ENCODE results near the gene FSTL1. TPM values are rescaled to one million over a fixed set of nuclear protein-coding genes. Genes with fewer than 3 reads are reported as not detected.

Gene FSTL1
- total RNA-seq, 5 donors from 2014 or later (not counting 1 experiment from before 2014, with no cell fraction given) = 0.76 to 5.1 (median 1.5) TPM

DNA sequence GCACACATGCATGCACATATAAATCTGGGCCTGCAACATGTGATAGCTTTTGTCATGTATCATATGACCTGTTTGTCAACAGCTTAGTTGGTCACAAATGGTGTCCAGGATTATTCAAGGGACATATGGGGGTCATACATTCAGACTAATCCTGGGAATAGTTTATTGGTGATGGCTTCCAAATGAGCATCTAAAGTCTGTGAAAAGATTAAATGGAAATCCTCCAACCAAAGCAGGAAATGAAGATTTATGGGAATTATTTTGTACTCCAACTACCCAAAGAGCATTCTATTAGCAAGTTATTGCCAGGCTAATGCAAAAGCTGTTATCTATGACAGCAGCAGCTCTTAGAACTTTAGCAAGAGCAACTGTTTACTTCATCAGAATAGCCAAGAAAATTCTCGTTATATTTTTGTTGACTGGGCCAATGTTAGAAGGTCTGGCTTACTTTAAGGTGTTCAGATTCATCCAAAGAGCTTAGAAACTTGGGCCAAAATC is 7.1 kb downstream of the FSTL1 start:
- Mint-ChIP-seq H3K27ac (no peak overlapping the region), H3K9me3 (no peaks in the 10 kb centered on the region), H3K36me3 (no peaks in the 10 kb centered on the region), H3K27me3 (peaks cover 18 to 25% of the 10 kb centered on the region in 2 donors), H3K4me1 (no peaks in the 10 kb centered on the region), H3K4me3 (no peak overlapping the region)
- Histone ChIP-seq H3K9me3 (no peaks in the 10 kb centered on the region), H3K4me1 (ENCODE audit: control insufficient read depth in 1 of 2, extremely low read depth in 1 of 2, insufficient read depth in 2 of 2, low read length in 2 of 2) (no peaks in the 10 kb centered on the region), H3K36me3 (ENCODE audit: control insufficient read depth in 2 of 2, extremely low read depth in 1 of 2, insufficient read depth in 1 of 2, low read length in 1 of 2) (no peaks in the 10 kb centered on the region), H3K27ac (ENCODE audit: low read length) (no peak overlapping the region), H3K27me3 (replicated peaks in 1 of 2; ENCODE audit: control insufficient read depth in 2 of 2, extremely low read depth in 1 of 2, insufficient read depth in 2 of 2, low read length in 1 of 2) (peaks cover 0 to 18% of the 10 kb centered on the region in 2 experiments), H3K4me3 (ENCODE audit: control insufficient read depth in 1 of 2, extremely low read depth in 1 of 2, low read length in 1 of 2) (no peak overlapping the region)
- ATAC-seq (replicated peaks in 1 of 4) (no peak), DNase-seq (no peak)
- ChIA-PET POLR2A (no interaction called here), CTCF (no interaction called here)
- no CpG with 5 or more reads among the region's 1 CpG for WGBS (ENCODE audit: insufficient coverage)

DNA sequence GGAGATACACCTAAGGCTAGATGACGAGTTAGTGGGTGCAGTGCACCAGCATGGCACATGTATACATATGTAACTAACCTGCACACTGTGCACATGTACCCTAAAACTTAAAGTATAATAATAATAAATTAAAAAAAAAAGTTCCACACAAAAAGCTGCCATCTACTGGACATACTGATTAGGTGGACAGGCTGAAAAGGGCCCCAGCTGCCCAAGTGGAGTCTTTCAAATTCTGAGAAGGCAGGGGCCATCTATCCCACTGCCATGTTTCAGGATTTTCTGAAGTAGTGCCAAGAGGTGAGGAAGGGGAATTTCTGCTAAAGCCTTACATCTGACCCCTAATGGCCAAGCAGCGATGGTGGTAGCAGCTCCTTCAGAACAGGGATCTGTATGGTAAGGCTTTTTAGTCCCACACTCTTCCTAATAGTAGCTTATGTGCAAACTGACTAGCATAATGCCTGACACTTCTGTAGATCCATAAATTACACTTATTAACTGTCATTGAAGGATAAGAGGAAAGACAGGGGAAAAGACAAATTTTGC is 7.7 kb downstream of the FSTL1 start:
- Histone ChIP-seq H3K4me3 (ENCODE audit: control insufficient read depth in 1 of 2, extremely low read depth in 1 of 2, low read length in 1 of 2) (no peak overlapping the region), H3K27me3 (replicated peaks in 1 of 2; ENCODE audit: control insufficient read depth in 2 of 2, extremely low read depth in 1 of 2, insufficient read depth in 2 of 2, low read length in 1 of 2) (peaks cover 0 to 16% of the 10 kb centered on the region in 2 experiments), H3K4me1 (ENCODE audit: control insufficient read depth in 1 of 2, extremely low read depth in 1 of 2, insufficient read depth in 2 of 2, low read length in 2 of 2) (no peaks in the 10 kb centered on the region), H3K27ac (ENCODE audit: low read length) (no peak overlapping the region), H3K36me3 (ENCODE audit: control insufficient read depth in 2 of 2, extremely low read depth in 1 of 2, insufficient read depth in 1 of 2, low read length in 1 of 2) (no peaks in the 10 kb centered on the region), H3K9me3 (no peaks in the 10 kb centered on the region)
- POLR2A ChIA-PET = no interaction called here
- CTCF ChIA-PET = no interaction called here
- Mint-ChIP-seq H3K36me3 (no peaks in the 10 kb centered on the region), H3K9me3 (no peaks in the 10 kb centered on the region), H3K27me3 (peaks cover 15 to 21% of the 10 kb centered on the region in 2 donors), H3K27ac (no peak overlapping the region), H3K4me1 (no peaks in the 10 kb centered on the region), H3K4me3 (no peak overlapping the region)
- ATAC-seq (replicated peaks in 1 of 4) = no peak
- WGBS (ENCODE audit: insufficient coverage) = no CpG with 5 or more reads among the region's 2 CpGs
- no peak for DNase-seq

DNA sequence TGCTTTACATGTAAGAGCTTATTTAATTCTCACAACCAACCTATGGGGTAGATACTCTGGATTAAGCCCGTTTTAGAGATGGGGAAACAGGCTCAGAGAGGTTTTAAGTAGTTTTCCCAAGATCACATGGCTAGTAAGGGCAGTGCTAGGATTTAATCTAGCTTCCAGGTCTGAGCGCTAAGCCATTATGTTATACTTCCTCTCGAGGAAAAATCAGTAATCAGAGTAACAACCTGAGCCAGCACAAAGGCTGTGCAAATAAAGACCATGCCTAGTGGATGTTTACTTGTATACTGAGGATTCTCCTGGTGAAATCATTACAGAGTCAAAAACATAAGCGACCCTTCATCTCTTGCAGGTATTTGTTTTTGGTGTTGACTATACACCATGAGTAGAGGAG is 9.0 kb downstream of the FSTL1 start:
- Histone ChIP-seq H3K27ac (ENCODE audit: low read length) (no peak overlapping the region), H3K9me3 (no peaks in the 10 kb centered on the region), H3K36me3 (ENCODE audit: control insufficient read depth in 2 of 2, extremely low read depth in 1 of 2, insufficient read depth in 1 of 2, low read length in 1 of 2) (no peaks in the 10 kb centered on the region), H3K4me3 (ENCODE audit: control insufficient read depth in 1 of 2, extremely low read depth in 1 of 2, low read length in 1 of 2) (no peak overlapping the region), H3K4me1 (ENCODE audit: control insufficient read depth in 1 of 2, extremely low read depth in 1 of 2, insufficient read depth in 2 of 2, low read length in 2 of 2) (no peaks in the 10 kb centered on the region), H3K27me3 (replicated peaks in 1 of 2; ENCODE audit: control insufficient read depth in 2 of 2, extremely low read depth in 1 of 2, insufficient read depth in 2 of 2, low read length in 1 of 2) (peaks cover 0 to 6% of the 10 kb centered on the region in 2 experiments)
- WGBS (ENCODE audit: insufficient coverage) = 80% methylated on average over 1 of the region's 4 CpGs
- no peaks in the 10 kb centered on the region for H3K4me1 Mint-ChIP-seq
- no peaks in the 10 kb centered on the region for H3K9me3 Mint-ChIP-seq
- H3K27me3 Mint-ChIP-seq = peaks cover 8 to 13% of the 10 kb centered on the region in 2 donors
- no peaks in the 10 kb centered on the region for H3K36me3 Mint-ChIP-seq
- H3K27ac Mint-ChIP-seq = no peak overlapping the region
- POLR2A ChIA-PET = no interaction called here
- CTCF ChIA-PET = no interaction called here
- no peak for ATAC-seq (replicated peaks in 1 of 4)
- no peak for DNase-seq
- no peak overlapping the region for H3K4me3 Mint-ChIP-seq

DNA sequence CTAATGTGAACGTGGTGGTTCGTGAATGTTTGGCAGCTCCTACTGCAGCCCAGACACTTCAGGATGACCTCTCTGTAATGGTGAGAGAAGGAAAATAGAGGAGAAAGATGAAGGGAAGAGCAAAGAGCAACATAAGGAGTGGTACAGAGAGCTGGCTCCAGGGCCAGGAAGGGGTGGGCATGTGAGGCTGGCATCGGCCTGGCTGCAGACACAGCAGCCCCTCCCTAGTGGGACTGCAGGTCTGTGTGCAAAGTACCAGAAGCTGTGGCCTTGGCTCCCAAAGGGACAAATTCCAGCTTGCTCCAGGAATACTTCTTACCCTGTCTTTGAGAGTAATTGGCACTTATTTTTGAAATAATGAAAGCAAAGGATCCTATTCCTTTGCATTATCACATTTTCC is 10.0 kb downstream of the FSTL1 start:
- no peak for DNase-seq
- H3K27ac Mint-ChIP-seq = no peak overlapping the region
- H3K4me1 Mint-ChIP-seq = no peaks in the 10 kb centered on the region
- H3K36me3 Mint-ChIP-seq = no peaks in the 10 kb centered on the region
- no peaks in the 10 kb centered on the region for H3K9me3 Mint-ChIP-seq
- 87% methylated on average over 2 of the region's 3 CpGs for WGBS (ENCODE audit: insufficient coverage)
- peaks cover 0 to 3% of the 10 kb centered on the region in 2 donors for H3K27me3 Mint-ChIP-seq
- H3K4me3 ChIP-seq (ENCODE audit: control insufficient read depth in 1 of 2, extremely low read depth in 1 of 2, low read length in 1 of 2) = no peak overlapping the region
- peaks cover 0 to 6% of the 10 kb centered on the region in 2 experiments for H3K27me3 ChIP-seq (replicated peaks in 1 of 2; ENCODE audit: control insufficient read depth in 2 of 2, extremely low read depth in 1 of 2, insufficient read depth in 2 of 2, low read length in 1 of 2)
- H3K4me1 ChIP-seq (ENCODE audit: control insufficient read depth in 1 of 2, extremely low read depth in 1 of 2, insufficient read depth in 2 of 2, low read length in 2 of 2) = no peaks in the 10 kb centered on the region
- H3K4me3 Mint-ChIP-seq = no peak overlapping the region
- no peak overlapping the region for H3K27ac ChIP-seq (ENCODE audit: low read length)
- no peaks in the 10 kb centered on the region for H3K36me3 ChIP-seq (ENCODE audit: control insufficient read depth in 2 of 2, extremely low read depth in 1 of 2, insufficient read depth in 1 of 2, low read length in 1 of 2)
- no peaks in the 10 kb centered on the region for H3K9me3 ChIP-seq
- ChIA-PET CTCF (no interaction called here), POLR2A (no interaction called here)
- no peak for ATAC-seq (replicated peaks in 1 of 4)

DNA sequence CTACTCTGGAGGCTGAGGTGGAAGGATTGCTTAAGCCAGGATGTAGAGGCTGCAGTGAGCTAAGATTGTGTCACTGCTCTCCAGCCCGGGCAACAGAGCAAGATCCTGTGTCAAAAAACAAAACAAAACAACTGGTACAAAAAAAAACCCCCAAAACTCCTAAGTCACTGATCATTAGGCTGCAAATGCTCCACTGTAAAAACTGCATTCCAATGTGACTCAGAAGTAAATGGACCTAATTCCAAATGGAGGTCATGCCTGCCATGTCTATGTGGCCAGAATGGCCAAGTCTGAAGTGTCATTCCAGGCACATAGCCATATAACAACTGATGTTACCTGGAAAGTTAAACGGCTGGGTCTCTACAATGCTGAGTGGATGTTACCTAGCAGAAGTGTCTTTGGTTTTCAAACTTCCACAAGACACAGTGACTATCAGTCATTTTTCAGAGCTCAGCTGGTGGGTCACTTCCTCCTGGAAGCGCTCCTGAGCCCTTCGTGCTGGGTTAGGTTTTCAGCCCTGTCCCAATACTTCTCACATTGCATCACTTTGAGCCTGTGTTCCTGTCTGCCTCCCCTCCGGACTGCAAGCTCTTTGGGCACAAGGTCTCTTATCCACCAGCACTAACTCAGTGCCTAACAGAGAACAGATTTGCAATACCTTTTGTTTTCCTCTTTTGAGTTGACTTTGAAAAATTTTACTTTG is 10.6 kb downstream of the FSTL1 start:
- H3K4me3 ChIP-seq (ENCODE audit: control insufficient read depth in 1 of 2, extremely low read depth in 1 of 2, low read length in 1 of 2) = no peak overlapping the region
- Mint-ChIP-seq H3K4me3 (no peak overlapping the region), H3K9me3 (no peaks in the 10 kb centered on the region), H3K27me3 (peaks cover 0 to 9% of the 10 kb centered on the region in 2 donors), H3K27ac (no peak overlapping the region), H3K4me1 (no peaks in the 10 kb centered on the region), H3K36me3 (no peaks in the 10 kb centered on the region)
- whole genome bisulfite sequencing (ENCODE audit: insufficient coverage) = 88% methylated on average over 2 of the region's 5 CpGs
- CTCF ChIA-PET = no interaction called here
- H3K36me3 ChIP-seq (ENCODE audit: control insufficient read depth in 2 of 2, extremely low read depth in 1 of 2, insufficient read depth in 1 of 2, low read length in 1 of 2) = no peaks in the 10 kb centered on the region
- no peaks in the 10 kb centered on the region for H3K9me3 ChIP-seq
- H3K27me3 ChIP-seq (replicated peaks in 1 of 2; ENCODE audit: control insufficient read depth in 2 of 2, extremely low read depth in 1 of 2, insufficient read depth in 2 of 2, low read length in 1 of 2) = peaks cover 0 to 6% of the 10 kb centered on the region in 2 experiments
- POLR2A ChIA-PET = no interaction called here
- ATAC-seq (replicated peaks in 1 of 4) = no peak
- no peak overlapping the region for H3K27ac ChIP-seq (ENCODE audit: low read length)
- no peaks in the 10 kb centered on the region for H3K4me1 ChIP-seq (ENCODE audit: control insufficient read depth in 1 of 2, extremely low read depth in 1 of 2, insufficient read depth in 2 of 2, low read length in 2 of 2)
- DNase-seq = no peak

DNA sequence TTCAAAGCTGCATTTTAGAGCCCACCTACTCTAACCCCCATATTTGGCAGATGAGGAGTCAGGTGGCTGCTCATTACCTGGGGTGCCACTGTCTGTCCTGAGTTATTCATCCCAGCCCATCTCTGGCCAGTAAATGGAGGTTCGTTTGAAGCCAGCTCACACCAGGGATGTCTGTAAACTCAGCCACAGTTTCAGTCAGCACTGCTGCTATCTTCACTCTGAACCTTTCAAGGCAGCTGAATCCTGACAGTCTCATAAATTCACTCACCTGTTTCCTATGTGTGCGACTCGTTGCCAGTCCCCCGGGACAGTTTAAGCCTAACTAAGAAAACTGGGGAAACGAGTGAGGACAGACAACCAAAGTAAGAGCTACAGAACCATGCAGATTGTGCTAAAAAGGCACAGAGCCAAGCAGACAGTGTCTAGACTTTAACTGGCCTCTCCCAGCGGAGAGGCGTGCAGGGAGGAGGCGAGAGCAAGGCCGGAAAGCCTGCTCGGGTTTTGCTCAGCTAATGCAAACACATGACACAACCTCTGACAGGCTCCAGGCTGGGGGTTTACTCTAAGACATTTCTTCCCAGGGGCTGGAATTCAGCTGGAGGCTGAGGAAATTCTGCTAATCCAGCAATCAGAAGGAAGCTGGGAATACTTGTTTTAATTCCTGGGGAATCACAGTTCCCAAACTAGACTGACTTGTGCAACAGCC is 12.0 kb downstream of the FSTL1 start:
- ATAC-seq (replicated peaks in 1 of 4) (no peak), DNase-seq (no peak)
- Histone ChIP-seq H3K9me3 (no peaks in the 10 kb centered on the region), H3K4me3 (ENCODE audit: control insufficient read depth in 1 of 2, extremely low read depth in 1 of 2, low read length in 1 of 2) (no peak overlapping the region), H3K27me3 (replicated peaks in 1 of 2; ENCODE audit: control insufficient read depth in 2 of 2, extremely low read depth in 1 of 2, insufficient read depth in 2 of 2, low read length in 1 of 2) (peaks cover 0 to 6% of the 10 kb centered on the region in 2 experiments), H3K27ac (ENCODE audit: low read length) (no peak overlapping the region), H3K36me3 (ENCODE audit: control insufficient read depth in 2 of 2, extremely low read depth in 1 of 2, insufficient read depth in 1 of 2, low read length in 1 of 2) (no peaks in the 10 kb centered on the region), H3K4me1 (ENCODE audit: control insufficient read depth in 1 of 2, extremely low read depth in 1 of 2, insufficient read depth in 2 of 2, low read length in 2 of 2) (no peaks in the 10 kb centered on the region)
- no peak overlapping the region for H3K4me3 Mint-ChIP-seq
- no peaks in the 10 kb centered on the region for H3K36me3 Mint-ChIP-seq
- CTCF ChIA-PET = no interaction called here
- H3K9me3 Mint-ChIP-seq = no peaks in the 10 kb centered on the region
- POLR2A ChIA-PET = no interaction called here
- WGBS (ENCODE audit: insufficient coverage) = 90% methylated on average over 10 of the region's 10 CpGs
- H3K4me1 Mint-ChIP-seq = no peaks in the 10 kb centered on the region
- H3K27me3 Mint-ChIP-seq = peaks cover 2 to 9% of the 10 kb centered on the region in 2 donors
- no peak overlapping the region for H3K27ac Mint-ChIP-seq

Measured in T-cell (primary cell).